Left cardiac atrium (tissue), 4 donors: ENCODE measurements around the gene LRRTM3. TPM values are rescaled to one million over a fixed set of nuclear protein-coding genes. Genes with fewer than 3 reads are reported as not detected.

Experiments
- ATAC-seq, 2 donors: fragments of 200-7000 bp; cut with Tn5 transposase; one replicate each; pipeline ENCODE4 v1.9.1; 2020; ENCODE audit warnings: mild to moderate bottlenecking in 2 of 2, moderate library complexity in 2 of 2
- DNase-seq: peaks from one replicate; pipeline ENCODE4 v3.0.0-alpha.2; 2020
- intact Hi-C, 2 donors: fragments of 100-400 bp; cut with DNase I; formaldehyde crosslinking; loops; one replicate each; pipeline versions ENCODE4 v1.14.1 to v1.15.1; 2022 to 2023
- total RNA-seq, 2 donors: library from RNA; stranded (reverse); fragmentation: NEBNext Ultra II Directional; extraction: Animal tissue kit (Norgen Biotek cat#: 25700); gene quantifications; one replicate each; pipeline ENCODE4 v1.2.1, GENCODE V29; 2021
- donor health status: DM: no; HTN: yes; CAD: no.
- donor health status: DM: no; HTN: yes; CAD: no; lungs with severe emphysema.
- donor health status: DM: yes; HTN: yes; CAD: no.
- donor health status: Dilated cardiomyopathy.

The LRRTM3 gene
- total RNA-seq, 2 donors from 2014 or later: not detected

- intact Hi-C loops: no loop called here
Observed at GRCh38 chr10:67095531-67095930, 169.7 kb downstream of the LRRTM3 start.

GRCh38 chr10:67098461-67098860 lies 172.6 kb downstream of the LRRTM3 start:
- intact Hi-C loops: no loop called here
- DNase-seq: no peak

More at GRCh38 chr10:67095531-67095930, 169.7 kb downstream of the LRRTM3 start:
- DNase-seq: no peak
- no peak for ATAC-seq

DNA sequence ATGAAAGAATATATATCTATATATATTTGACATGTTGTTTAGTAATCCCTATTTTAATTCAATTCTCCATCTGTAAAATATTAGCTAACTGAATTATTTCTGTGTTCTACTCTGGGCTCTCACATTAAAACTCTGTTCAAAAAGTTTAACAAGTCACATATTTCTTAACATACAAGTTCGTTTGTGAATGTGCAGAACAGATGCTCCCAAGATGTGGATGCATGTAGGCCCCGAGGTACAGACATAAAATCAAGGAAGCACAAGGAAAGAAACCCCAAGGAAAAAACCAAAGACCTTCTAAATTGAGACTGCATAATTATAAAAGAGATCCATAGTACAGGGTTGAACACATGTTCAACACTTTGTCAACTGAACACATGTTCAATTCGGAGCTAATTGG lies 175.1 kb downstream of the LRRTM3 start:
- no peak for DNase-seq
- intact Hi-C loops: no loop called here

More at GRCh38 chr10:67098461-67098860, 172.6 kb downstream of the LRRTM3 start:
- ATAC-seq: no peak

GRCh38 chr10:67107670-67108069 lies 181.8 kb downstream of the LRRTM3 start:
- no peak for ATAC-seq
- DNase-seq: no peak
- intact Hi-C loops: no loop called here

More for the DNA sequence above, 175.1 kb downstream of the LRRTM3 start:
- ATAC-seq: no peak

GRCh38 chr10:67110286-67110685 lies 184.4 kb downstream of the LRRTM3 start:
- DNase-seq (no peak), ATAC-seq (no peak)
- intact Hi-C loops: no loop called here

DNA sequence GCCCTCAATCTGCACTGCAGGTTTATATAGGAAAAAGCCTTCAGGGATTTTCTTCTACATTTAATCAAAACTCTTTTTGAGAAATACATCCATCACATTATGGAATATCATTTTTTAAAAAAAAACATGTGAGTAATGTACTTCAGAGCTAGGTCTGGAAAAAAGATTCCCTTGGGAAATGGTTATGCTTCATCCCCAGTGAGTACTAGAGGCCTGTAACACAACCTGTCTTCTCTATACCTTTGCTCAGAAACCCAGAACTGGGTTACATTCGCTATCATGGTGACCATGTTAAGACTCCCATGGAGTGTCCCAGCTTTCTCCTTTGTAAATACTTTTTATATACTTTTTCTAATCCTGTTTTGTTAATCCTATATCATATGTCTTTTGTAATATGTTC lies 186.9 kb downstream of the LRRTM3 start:
- intact Hi-C loops: no loop called here
- no peak for ATAC-seq
- DNase-seq: no peak

GRCh38 chr10:67114945-67115344 lies 189.1 kb downstream of the LRRTM3 start:
- DNase-seq (no peak), ATAC-seq (no peak)
- intact Hi-C loops: no loop called here

GRCh38 chr10:67115972-67116371 lies 190.1 kb downstream of the LRRTM3 start:
- DNase-seq (no peak), ATAC-seq (no peak)
- intact Hi-C loops: no loop called here

- ATAC-seq: no peak
- no peak for DNase-seq
- intact Hi-C loops: no loop called here
Observed at GRCh38 chr10:67119651-67120050, 193.8 kb downstream of the LRRTM3 start.

DNA sequence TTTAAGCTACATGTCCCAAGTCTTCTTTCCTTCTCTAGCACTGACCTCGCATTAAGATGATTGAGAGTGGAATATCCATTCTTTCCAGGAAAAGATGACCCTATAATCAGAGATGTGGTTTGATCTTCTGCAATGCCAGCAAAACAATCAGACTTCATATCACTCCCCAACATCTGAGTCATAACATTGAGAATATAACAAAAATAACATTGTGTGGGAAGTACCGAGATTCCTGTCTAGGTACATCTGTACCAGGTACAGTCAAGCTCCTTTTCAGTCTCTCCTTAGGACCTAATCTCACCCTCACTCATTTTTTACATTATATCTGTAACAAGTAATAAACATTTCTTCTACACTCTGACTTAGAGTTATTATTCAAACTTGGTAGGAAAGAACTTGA lies 201.6 kb downstream of the LRRTM3 start:
- DNase-seq (no peak), ATAC-seq (no peak)
- intact Hi-C loops: no loop called here

DNA sequence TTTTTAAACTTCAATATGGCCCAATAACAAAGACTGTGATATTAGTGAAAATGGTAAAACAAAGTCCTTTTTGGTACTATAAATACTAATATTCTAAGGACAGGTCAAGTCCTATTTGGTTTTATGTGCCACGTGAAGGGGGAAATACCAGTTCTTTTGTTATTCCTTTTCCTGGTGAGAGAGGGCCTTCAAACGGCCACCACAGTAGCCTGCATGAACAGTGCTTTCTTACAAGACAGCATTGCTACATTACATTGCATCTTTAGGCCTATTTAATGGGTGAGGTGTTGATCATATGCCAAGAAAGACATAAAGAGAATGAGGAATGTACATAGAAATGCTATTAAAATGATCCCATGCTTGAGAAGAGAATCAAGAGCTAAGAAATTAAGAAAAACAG lies 214.8 kb downstream of the LRRTM3 start:
- intact Hi-C loops: no loop called here
- no peak for ATAC-seq
- no peak for DNase-seq

DNA sequence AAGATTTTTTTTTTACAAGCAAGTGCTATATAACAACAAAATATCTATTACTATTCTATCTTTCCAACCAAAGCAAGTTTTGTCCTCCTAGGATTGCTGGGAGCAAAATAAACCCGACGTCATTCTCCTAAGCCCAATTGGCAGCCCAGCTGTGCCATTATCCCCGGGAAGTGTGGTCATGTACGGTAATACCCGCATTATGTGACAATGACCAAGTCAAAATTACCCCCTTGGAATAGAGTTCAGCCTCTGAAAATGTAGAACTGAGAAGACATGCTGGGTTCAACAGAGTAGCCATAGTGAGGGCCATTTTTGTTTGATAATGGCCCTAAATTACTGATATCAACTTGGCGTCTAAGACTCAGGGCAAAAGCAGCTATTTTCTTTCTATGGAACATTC lies 215.5 kb downstream of the LRRTM3 start:
- intact Hi-C loops: no loop called here
- ATAC-seq (no peak), DNase-seq (no peak)

- ATAC-seq (no peak), DNase-seq (no peak)
- intact Hi-C loops: no loop called here
Observed at GRCh38 chr10:67144530-67144929, 218.7 kb downstream of the LRRTM3 start.
